HEK293 (cell line): ENCODE measurements around the gene HOXA6.
A peak's percentile ranks its signal among the peaks of the same experiment; 100 is the strongest.

Experiments used
- CTCF ChIA-PET: fragments of 350-600 bp; formaldehyde crosslinking; extraction: SDS; loops from one replicate; lab custom pipeline; 2021; ENCODE audit warnings: antibody characterized with exemption; lab: Yijun Ruan, JAX
- POLR2A ChIA-PET: fragments of 300-600 bp; formaldehyde crosslinking; extraction: SDS; loops from one replicate; lab custom pipeline; 2020; ENCODE audit warnings: antibody characterized with exemption, inconsistent platforms; lab: Yijun Ruan, JAX
- H3K27ac ChIP-seq: fragments of 200-500 bp; sonication (Bioruptor generic); 2 replicates; pipeline ENCODE4 v1.5.1; 2014; ENCODE audit warnings: low read depth, low read length, control low read depth, inconsistent platforms; ENCODE audit errors: extremely low read depth
- H3K36me3 ChIP-seq, 2 experiments: fragments of 200-500 bp in 1 of 2; sonication (Bioruptor generic) in 1 of 2; 1 replicate in 1 of 2; 2 replicates in 1 of 2; pipeline ENCODE4 v1.5.1; 2014 to 2017; ENCODE audit warnings: inconsistent platforms in 2 of 2, low read length in 2 of 2; ENCODE audit not compliant: control insufficient read depth in 2 of 2, insufficient read depth in 1 of 2
- H3K4me1 ChIP-seq: fragments of 200-500 bp; sonication (Bioruptor generic); 2 replicates; pipeline ENCODE4 v1.5.1; 2014; ENCODE audit warnings: mild to moderate bottlenecking, low read length, inconsistent platforms; ENCODE audit not compliant: control insufficient read depth, insufficient read depth
- H3K4me3 ChIP-seq: 2 replicates; pipeline ENCODE4 v1.5.1; 2011; ENCODE audit warnings: low read depth, mild to moderate bottlenecking, control low read depth, low read length, moderate library complexity
- H3K9me3 ChIP-seq: fragments of 200-500 bp; sonication (Bioruptor generic); 2 replicates; pipeline ENCODE4 v1.5.1; 2014; ENCODE audit warnings: low read depth, low read length, inconsistent platforms; ENCODE audit not compliant: control insufficient read depth, insufficient read depth
- EGR2 ChIP-seq: fragments of 450-650 bp; formaldehyde crosslinking; IDR thresholded peaks from 2 replicates; pipeline ENCODE4 v1.5.1; 2016; ENCODE audit warnings: low read depth, missing biosample characterization, missing genetic modification characterization
- GFI1B ChIP-seq: fragments of 450-650 bp; formaldehyde crosslinking; IDR thresholded peaks from 2 replicates; pipeline ENCODE4 v1.5.1; 2016; ENCODE audit warnings: missing biosample characterization, missing genetic modification characterization
- GLIS1 ChIP-seq: fragments of 450-650 bp; formaldehyde crosslinking; IDR thresholded peaks from 2 replicates; pipeline ENCODE4 v1.5.1; 2016; ENCODE audit warnings: missing biosample characterization, missing genetic modification characterization
- HOXC10 ChIP-seq: sonication (generic); formaldehyde crosslinking; IDR thresholded peaks from 2 replicates; pipeline ENCODE4 v1.8.1; 2023; ENCODE audit warnings: mild to moderate bottlenecking, missing genetic modification reagents
- PRDM1 ChIP-seq: fragments of 450-650 bp; formaldehyde crosslinking; IDR thresholded peaks from 2 replicates; pipeline ENCODE4; 2016; ENCODE audit warnings: missing biosample characterization, missing genetic modification characterization
- RBAK ChIP-seq: fragments of 450-650 bp; formaldehyde crosslinking; IDR thresholded peaks from 2 replicates; pipeline ENCODE4 v1.5.1; 2016; ENCODE audit warnings: missing biosample characterization, missing genetic modification characterization
- SP2 ChIP-seq: fragments of 450-650 bp; formaldehyde crosslinking; IDR thresholded peaks from 2 replicates; pipeline ENCODE4 v1.5.1; 2016; ENCODE audit warnings: missing biosample characterization, missing genetic modification characterization
- ZBTB17 ChIP-seq: fragments of 450-650 bp; formaldehyde crosslinking; IDR thresholded peaks from 2 replicates; pipeline ENCODE4 v1.5.1; 2016; ENCODE audit warnings: missing biosample characterization, missing genetic modification characterization
- ZBTB8A ChIP-seq: fragments of 450-650 bp; formaldehyde crosslinking; IDR thresholded peaks from 2 replicates; pipeline ENCODE4 v1.5.1; 2016; ENCODE audit warnings: missing biosample characterization, missing genetic modification characterization
- ZFP37 ChIP-seq: fragments of 450-650 bp; formaldehyde crosslinking; IDR thresholded peaks from 2 replicates; pipeline ENCODE4 v1.5.1; 2016; ENCODE audit warnings: missing biosample characterization, missing genetic modification characterization
- ZNF114 ChIP-seq: fragments of 450-650 bp; formaldehyde crosslinking; IDR thresholded peaks from 2 replicates; pipeline ENCODE4 v1.5.0; 2017; ENCODE audit warnings: missing biosample characterization, missing genetic modification characterization
- ZNF121 ChIP-seq: fragments of 450-650 bp; formaldehyde crosslinking; IDR thresholded peaks from 2 replicates; pipeline ENCODE4 v1.5.1; 2016; ENCODE audit warnings: missing biosample characterization, missing genetic modification characterization
- ZNF132 ChIP-seq: fragments of 450-650 bp; formaldehyde crosslinking; IDR thresholded peaks from 2 replicates; pipeline ENCODE4 v1.5.1; 2017; ENCODE audit warnings: missing biosample characterization, missing genetic modification characterization, borderline replicate concordance
- ZNF311 ChIP-seq: fragments of 450-650 bp; formaldehyde crosslinking; IDR thresholded peaks from 2 replicates; pipeline ENCODE4 v1.5.1; 2017; ENCODE audit warnings: missing biosample characterization, missing genetic modification characterization, borderline replicate concordance
- ZNF391 ChIP-seq: fragments of 450-650 bp; formaldehyde crosslinking; IDR thresholded peaks from 2 replicates; pipeline ENCODE4 v1.5.1; 2016; ENCODE audit warnings: low read depth, missing biosample characterization, missing genetic modification characterization, borderline replicate concordance
- ZNF416 ChIP-seq: fragments of 450-650 bp; formaldehyde crosslinking; IDR thresholded peaks from 2 replicates; pipeline ENCODE4 v1.5.1; 2016; ENCODE audit warnings: missing biosample characterization, missing genetic modification characterization
- ZNF600 ChIP-seq: fragments of 450-650 bp; formaldehyde crosslinking; IDR thresholded peaks from 2 replicates; pipeline ENCODE4 v1.5.1; 2016; ENCODE audit warnings: missing biosample characterization, missing genetic modification characterization
- ZNF76 ChIP-seq: fragments of 450-650 bp; formaldehyde crosslinking; IDR thresholded peaks from 2 replicates; pipeline ENCODE4; 2016; ENCODE audit warnings: low read depth, missing biosample characterization, missing genetic modification characterization, borderline replicate concordance
- ZNF777 ChIP-seq: fragments of 450-650 bp; formaldehyde crosslinking; IDR thresholded peaks from 2 replicates; pipeline ENCODE4 v1.5.1; 2017; ENCODE audit warnings: missing biosample characterization, missing genetic modification characterization, borderline replicate concordance
- ZNF785 ChIP-seq: fragments of 450-650 bp; formaldehyde crosslinking; IDR thresholded peaks from 2 replicates; pipeline ENCODE4 v1.5.1; 2016; ENCODE audit warnings: missing biosample characterization, missing genetic modification characterization
- TF ChIP-seq, protein P1 (sequence below): fragments of 450-650 bp; formaldehyde crosslinking; IDR thresholded peaks from 2 replicates; pipeline ENCODE4 v1.5.1; 2017; ENCODE audit warnings: missing biosample characterization, missing genetic modification characterization
- TF ChIP-seq, protein P2 (sequence below): fragments of 450-650 bp; formaldehyde crosslinking; IDR thresholded peaks from 2 replicates; pipeline ENCODE4 v1.5.1; 2017; ENCODE audit warnings: missing biosample characterization, missing genetic modification characterization
- TF ChIP-seq, protein P3 (sequence below): fragments of 450-650 bp; IDR thresholded peaks from 2 replicates; pipeline ENCODE4 v1.5.1; 2018; ENCODE audit warnings: missing biosample characterization, missing genetic modification characterization
- TF ChIP-seq, protein P4 (sequence below): fragments of 450-650 bp; formaldehyde crosslinking; IDR thresholded peaks from 2 replicates; pipeline ENCODE4 v1.5.1; 2016; ENCODE audit warnings: missing biosample characterization, missing genetic modification characterization, borderline replicate concordance

The HOXA6 gene

DNA sequence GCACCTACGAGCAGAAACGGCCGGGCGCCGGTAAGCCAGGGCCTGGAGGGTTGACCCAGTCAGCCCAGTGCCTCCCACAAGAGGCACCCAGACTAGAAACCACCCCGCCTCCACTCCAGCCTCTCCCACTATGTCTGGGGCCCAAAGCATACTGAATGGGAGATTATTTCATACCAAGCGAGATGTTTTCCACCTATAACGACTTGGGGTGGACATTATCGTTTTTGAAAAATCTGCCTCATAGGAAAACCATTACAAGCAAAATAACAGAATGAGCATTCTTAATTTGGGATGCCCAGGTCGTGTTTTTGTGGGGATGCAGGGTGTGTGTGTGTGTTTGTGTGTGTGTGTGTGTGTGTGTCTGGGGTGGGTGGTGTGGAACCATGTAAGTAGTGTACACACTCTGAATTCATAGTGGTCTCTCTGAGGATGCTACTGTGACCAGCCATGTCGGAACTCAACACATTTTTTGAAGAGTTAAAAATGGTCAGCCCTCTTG, 1.6 kb downstream of the HOXA6 start (continued):
- TF ChIP-seq EGR2 (tag by site-specific recombination) (peak; percentile 54; the same call in 1 of the 2 replicates), ZNF311 (tag by site-specific recombination) (no peak)

DNA sequence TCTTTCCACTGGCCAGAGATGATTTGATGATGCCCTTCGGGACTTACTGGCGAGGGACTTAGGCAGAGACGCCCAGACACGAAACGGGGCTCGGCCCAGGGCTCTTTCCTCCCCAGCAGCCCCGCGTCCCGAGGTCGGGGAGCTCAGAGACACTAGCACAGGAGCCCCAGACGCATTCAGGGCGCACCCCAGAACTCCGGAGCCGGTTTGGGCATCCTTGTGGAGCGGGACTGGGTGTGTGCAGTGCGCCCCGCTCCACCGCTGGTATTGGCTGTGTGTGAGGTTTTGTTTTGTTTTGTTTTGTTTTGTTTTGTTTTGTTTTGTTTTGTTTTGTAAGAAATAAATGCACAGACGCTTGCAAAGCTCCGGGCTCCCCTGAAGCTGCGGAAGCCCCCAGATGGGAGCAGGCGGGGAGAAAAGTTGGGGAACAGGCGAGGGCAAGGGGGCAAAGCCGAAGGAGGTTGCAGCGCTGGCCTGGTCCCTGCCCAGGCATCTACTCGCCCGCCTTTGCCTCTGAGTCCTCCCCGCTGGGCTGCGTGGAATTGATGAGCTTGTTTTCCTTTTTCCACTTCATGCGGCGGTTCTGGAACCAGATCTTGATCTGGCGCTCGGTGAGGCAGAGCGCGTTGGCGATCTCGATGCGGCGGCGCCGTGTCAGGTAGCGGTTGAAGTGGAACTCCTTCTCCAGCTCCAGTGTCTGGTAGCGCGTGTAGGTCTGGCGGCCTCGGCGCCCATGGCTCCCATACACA, 2.2 kb downstream of the HOXA6 start:
- no peak for TF ChIP-seq ZBTB8A (tag by site-specific recombination)
- TF ChIP-seq ZNF600 (tag by site-specific recombination), result peak; percentile 68
- no peak for TF ChIP-seq GFI1B (tag by site-specific recombination)
- TF ChIP-seq ZNF785 (tag by site-specific recombination), result no peak
- no peak for TF ChIP-seq HOXC10 (CRISPR knock-in tag)
- no peak for TF ChIP-seq PRDM1 (tag by site-specific recombination)
- no peak for TF ChIP-seq SP2
- TF ChIP-seq ZBTB17 (tag by site-specific recombination), result peak; percentile 75
- no peak for TF ChIP-seq ZNF121 (tag by site-specific recombination)
- TF ChIP-seq, protein P1, sequence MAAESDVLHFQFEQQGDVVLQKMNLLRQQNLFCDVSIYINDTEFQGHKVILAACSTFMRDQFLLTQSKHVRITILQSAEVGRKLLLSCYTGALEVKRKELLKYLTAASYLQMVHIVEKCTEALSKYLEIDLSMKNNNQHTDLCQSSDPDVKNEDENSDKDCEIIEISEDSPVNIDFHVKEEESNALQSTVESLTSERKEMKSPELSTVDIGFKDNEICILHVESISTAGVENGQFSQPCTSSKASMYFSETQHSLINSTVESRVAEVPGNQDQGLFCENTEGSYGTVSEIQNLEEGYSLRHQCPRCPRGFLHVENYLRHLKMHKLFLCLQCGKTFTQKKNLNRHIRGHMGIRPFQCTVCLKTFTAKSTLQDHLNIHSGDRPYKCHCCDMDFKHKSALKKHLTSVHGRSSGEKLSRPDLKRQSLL (tag by site-specific recombination), result no peak
- H3K27ac ChIP-seq, result peak overlapping the region; percentile 74; the same call in 1 of the 2 replicates
- peaks cover 0 to 73% of the 10 kb centered on the region in 2 experiments; a peak in 2 of 3 replicates for H3K36me3 ChIP-seq
- ChIA-PET POLR2A (interaction anchor here (0.9 to 1.6 kb wide), 2 partner anchors 24 to 39 kb away, joined by 3 read pairs; partner anchors contain the start of gene HOXA11), CTCF (interaction anchor here (0.6 to 4.1 kb wide), 9 partner anchors 14 to 1680 kb away, joined by 3 to 34 read pairs (median 5); no protein-coding TSS in a partner anchor)
- peaks cover 19% of the 10 kb centered on the region for H3K4me1 ChIP-seq
- H3K9me3 ChIP-seq, result no peaks in the 10 kb centered on the region
- no peak overlapping the region for H3K4me3 ChIP-seq

DNA sequence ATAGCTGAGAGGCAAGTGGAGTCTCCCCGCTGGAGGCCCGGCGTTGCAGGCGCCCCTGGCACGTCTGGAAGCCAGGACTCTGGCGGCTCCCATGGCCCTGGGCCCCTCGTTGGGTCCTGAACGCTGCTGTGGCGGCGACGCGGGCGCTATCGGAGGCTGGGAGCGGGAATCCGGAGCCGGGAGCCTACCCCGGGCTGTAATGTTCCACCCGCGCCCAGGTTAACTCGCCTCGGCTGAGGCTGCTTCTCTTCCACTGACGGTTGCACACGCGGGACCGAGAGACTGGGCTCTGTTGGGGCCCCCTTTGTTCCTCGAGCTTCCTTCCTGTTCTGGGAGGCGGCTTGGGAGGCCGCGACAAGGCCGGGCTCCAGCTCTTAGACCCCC, 2.8 kb downstream of the HOXA6 start:
- POLR2A ChIA-PET, result interaction anchor here (0.9 kb wide), 1 partner anchor 40 kb away, joined by 3 read pairs; the partner anchor contains the start of gene HOXA11
- Histone ChIP-seq H3K9me3 (no peaks in the 10 kb centered on the region), H3K4me1 (peaks cover 19% of the 10 kb centered on the region), H3K4me3 (no peak overlapping the region), H3K36me3 (peaks cover 0 to 67% of the 10 kb centered on the region in 2 experiments; a peak in 2 of 3 replicates), H3K27ac (peak overlapping the region; percentile 74; the same call in 1 of the 2 replicates)
- CTCF ChIA-PET, result interaction anchor here (0.6 to 4.4 kb wide), 18 partner anchors 12 to 1679 kb away, joined by 3 to 34 read pairs (median 5); partner anchors contain the start of gene HOXA7
- TF ChIP-seq, protein P2, sequence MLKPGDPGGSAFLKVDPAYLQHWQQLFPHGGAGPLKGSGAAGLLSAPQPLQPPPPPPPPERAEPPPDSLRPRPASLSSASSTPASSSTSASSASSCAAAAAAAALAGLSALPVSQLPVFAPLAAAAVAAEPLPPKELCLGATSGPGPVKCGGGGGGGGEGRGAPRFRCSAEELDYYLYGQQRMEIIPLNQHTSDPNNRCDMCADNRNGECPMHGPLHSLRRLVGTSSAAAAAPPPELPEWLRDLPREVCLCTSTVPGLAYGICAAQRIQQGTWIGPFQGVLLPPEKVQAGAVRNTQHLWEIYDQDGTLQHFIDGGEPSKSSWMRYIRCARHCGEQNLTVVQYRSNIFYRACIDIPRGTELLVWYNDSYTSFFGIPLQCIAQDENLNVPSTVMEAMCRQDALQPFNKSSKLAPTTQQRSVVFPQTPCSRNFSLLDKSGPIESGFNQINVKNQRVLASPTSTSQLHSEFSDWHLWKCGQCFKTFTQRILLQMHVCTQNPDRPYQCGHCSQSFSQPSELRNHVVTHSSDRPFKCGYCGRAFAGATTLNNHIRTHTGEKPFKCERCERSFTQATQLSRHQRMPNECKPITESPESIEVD (tag by site-specific recombination), result no peak
- peak; percentile 9; the same call in 1 of the 2 replicates for TF ChIP-seq GLIS1
- no peak for TF ChIP-seq ZNF76
- TF ChIP-seq ZNF777 (tag by site-specific recombination), result no peak
- TF ChIP-seq, protein P3, sequence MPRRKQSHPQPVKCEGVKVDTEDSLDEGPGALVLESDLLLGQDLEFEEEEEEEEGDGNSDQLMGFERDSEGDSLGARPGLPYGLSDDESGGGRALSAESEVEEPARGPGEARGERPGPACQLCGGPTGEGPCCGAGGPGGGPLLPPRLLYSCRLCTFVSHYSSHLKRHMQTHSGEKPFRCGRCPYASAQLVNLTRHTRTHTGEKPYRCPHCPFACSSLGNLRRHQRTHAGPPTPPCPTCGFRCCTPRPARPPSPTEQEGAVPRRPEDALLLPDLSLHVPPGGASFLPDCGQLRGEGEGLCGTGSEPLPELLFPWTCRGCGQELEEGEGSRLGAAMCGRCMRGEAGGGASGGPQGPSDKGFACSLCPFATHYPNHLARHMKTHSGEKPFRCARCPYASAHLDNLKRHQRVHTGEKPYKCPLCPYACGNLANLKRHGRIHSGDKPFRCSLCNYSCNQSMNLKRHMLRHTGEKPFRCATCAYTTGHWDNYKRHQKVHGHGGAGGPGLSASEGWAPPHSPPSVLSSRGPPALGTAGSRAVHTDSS (tag by site-specific recombination), result no peak
- TF ChIP-seq ZNF114, result no peak
- TF ChIP-seq ZNF132 (tag by site-specific recombination), result no peak
- no peak for TF ChIP-seq RBAK (tag by site-specific recombination)
- TF ChIP-seq ZFP37, result 0 out of 2 replicates have a peak, but pooled peaks have one; percentile 26
- TF ChIP-seq, protein P4, sequence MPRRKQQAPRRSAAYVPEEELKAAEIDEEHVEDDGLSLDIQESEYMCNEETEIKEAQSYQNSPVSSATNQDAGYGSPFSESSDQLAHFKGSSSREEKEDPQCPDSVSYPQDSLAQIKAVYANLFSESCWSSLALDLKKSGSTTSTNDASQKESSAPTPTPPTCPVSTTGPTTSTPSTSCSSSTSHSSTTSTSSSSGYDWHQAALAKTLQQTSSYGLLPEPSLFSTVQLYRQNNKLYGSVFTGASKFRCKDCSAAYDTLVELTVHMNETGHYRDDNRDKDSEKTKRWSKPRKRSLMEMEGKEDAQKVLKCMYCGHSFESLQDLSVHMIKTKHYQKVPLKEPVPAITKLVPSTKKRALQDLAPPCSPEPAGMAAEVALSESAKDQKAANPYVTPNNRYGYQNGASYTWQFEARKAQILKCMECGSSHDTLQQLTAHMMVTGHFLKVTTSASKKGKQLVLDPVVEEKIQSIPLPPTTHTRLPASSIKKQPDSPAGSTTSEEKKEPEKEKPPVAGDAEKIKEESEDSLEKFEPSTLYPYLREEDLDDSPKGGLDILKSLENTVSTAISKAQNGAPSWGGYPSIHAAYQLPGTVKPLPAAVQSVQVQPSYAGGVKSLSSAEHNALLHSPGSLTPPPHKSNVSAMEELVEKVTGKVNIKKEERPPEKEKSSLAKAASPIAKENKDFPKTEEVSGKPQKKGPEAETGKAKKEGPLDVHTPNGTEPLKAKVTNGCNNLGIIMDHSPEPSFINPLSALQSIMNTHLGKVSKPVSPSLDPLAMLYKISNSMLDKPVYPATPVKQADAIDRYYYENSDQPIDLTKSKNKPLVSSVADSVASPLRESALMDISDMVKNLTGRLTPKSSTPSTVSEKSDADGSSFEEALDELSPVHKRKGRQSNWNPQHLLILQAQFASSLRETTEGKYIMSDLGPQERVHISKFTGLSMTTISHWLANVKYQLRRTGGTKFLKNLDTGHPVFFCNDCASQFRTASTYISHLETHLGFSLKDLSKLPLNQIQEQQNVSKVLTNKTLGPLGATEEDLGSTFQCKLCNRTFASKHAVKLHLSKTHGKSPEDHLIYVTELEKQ, result peak; percentile 28; the same call in 1 of the 2 replicates
- no peak for TF ChIP-seq ZNF391 (tag by site-specific recombination)
- no peak for TF ChIP-seq ZNF416 (tag by site-specific recombination)
